HCEC 1CT (cell line): ENCODE data around the gene PIK3CB.
"Not testable (repeated sequence)": the region's sequence is repeated elsewhere in the genome, so short reads cannot be mapped to it uniquely, and the experiment has no call there.

Source experiments
- DNase-seq: peaks from one replicate; pipeline ENCODE4 v3.0.0-alpha.2; 2017

Gene PIK3CB

DNA sequence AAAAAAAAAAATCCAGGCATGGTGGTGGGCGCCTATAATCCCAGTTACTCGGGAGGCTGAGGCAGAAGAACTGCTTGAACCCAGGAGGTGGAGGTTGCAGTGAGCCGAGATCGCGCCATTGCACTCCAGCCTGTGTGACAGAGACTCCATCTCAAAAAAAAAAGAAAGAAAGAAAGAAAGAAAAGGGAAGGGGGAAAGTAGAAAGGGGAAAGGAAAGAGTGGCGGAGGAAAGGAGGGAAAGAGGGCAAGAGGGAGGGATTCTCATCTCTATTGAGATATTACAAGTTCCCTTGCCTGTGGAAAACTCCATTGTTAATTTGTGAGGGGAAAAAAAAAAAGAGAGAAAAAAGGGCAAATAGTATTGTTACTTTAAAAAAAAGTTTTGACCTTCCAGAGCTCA is 32.5 kb downstream of the PIK3CB start:
- not testable (repeated sequence) for DNase-seq

DNA sequence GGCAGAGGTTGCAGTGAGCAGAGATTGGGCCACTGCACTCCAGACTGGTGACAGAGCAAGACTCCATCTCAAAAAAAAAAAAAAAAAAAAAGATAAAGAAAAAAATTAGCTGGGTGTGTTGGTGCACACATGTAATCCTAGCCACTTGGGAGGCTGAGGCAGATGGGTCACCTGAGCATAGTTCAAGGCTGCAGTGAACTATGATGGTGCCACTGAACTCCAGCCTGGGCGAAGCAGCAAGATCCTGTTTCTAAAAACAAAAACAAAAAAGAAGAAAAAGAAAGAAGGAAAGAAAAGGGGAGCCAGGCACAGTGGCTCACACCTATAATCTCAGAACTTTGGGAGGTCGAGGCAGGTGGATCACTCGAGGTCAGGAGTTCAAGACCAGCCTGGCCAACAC is 32.9 kb downstream of the PIK3CB start:
- DNase-seq, result no peak

- DNase-seq, result no peak
Measured at GRCh38 chr3:138800248-138800647, 34.5 kb downstream of the PIK3CB start.

- no peak for DNase-seq
Measured at GRCh38 chr3:138799822-138800221, 34.9 kb downstream of the PIK3CB start.

DNA sequence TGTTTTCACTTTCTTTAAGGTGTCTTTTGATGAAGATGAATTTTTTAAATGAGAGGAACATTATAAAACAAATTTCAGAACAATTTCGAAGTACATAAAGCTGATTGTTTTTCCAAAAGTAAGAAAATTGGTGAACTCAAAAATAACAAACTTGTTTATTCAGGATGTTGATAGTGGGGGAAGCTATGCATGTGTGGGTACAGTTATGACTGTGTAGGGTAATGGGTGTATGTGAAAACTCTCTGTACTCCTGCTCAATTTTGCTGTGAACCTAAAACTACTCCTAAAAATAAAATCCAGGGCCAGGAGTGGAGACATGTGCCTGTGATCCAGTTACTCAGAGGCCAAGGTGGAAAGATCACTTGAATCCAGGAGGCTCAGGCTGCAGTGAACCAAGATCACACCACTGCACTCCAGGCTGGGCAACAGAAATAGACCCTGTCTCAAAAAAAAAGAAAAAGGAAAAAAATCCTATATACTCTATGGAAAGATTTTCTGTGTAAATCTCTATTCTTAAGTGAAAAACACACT is 37.2 kb downstream of the PIK3CB start:
- DNase-seq, result no peak

- DNase-seq, result no peak
Measured at GRCh38 chr3:138796761-138797160, 38.0 kb downstream of the PIK3CB start.

GRCh38 chr3:138786788-138787271 is 47.9 kb downstream of the PIK3CB start:
- DNase-seq, result peak; percentile 37

DNA sequence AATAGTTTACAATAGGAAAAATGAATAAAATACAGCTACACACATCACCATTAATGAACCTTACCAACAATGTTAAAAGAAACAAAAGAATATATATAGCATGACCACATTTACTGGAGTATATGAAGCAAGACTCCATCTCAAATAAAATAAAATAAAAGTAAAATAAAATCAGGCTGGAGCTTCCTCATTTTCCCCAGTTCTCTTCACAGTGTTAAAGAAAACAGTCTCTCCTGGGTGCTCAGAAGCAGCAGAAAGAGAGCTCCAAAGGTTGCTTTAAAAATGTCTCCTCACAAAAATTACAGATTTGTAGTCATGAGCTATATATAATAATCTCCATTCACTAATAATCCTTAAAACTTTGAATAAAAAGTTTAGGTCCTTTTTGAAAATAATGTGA is 48.8 kb downstream of the PIK3CB start:
- no peak for DNase-seq

DNA sequence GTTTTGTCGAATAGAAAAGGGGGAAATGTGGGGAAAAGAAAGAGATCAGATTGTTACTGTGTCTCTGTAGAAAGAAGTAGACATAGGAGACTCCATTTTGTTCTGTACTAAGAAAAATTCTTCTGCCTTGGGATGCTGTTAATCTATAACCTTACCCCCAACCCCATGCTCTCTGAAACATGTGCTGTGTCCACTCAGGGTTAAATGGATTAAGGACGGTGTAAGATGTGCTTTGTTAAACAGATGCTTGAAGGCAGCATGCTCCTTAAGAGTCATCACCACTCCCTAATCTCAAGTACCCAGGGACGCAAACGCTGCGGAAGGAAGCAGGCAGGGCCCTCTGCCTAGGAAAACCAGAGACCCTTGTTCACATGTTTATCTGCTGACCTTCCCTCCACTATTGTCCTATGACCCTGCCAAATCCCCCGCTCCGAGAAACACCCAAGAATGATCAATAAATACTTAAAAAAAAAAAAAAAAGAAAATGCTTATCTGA is 49.3 kb downstream of the PIK3CB start:
- DNase-seq, result not testable (repeated sequence)

GRCh38 chr3:138782755-138783154 is 52.0 kb downstream of the PIK3CB start:
- no peak for DNase-seq

GRCh38 chr3:138781012-138781470 is 53.7 kb downstream of the PIK3CB start:
- no peak for DNase-seq

- DNase-seq, result no peak
Measured at GRCh38 chr3:138778643-138779042, 56.1 kb downstream of the PIK3CB start.

- DNase-seq, result no peak
Measured at GRCh38 chr3:138776961-138777360, 57.8 kb downstream of the PIK3CB start.

DNA sequence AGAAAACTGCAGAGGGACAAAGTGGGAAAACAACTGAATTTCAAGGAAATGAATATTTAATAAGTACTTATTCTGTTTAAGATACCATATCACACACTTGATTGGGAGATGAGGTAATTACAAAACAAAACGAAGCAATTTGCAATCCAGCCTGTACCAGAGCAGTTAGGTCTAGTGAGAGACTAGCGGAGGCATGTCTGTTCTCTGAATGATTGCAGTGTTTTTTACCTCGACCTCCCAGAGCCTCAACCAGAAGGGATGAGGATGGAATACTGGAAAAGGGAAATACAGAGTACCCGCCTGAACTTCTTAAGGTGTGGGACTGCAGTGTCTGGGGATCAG is 59.5 kb downstream of the PIK3CB start:
- no peak for DNase-seq

GRCh38 chr3:138774529-138775253 is 60.0 kb downstream of the PIK3CB start:
- DNase-seq, result peak; percentile 99

- DNase-seq, result no peak
Measured at GRCh38 chr3:138771585-138771984, 63.1 kb downstream of the PIK3CB start.

DNA sequence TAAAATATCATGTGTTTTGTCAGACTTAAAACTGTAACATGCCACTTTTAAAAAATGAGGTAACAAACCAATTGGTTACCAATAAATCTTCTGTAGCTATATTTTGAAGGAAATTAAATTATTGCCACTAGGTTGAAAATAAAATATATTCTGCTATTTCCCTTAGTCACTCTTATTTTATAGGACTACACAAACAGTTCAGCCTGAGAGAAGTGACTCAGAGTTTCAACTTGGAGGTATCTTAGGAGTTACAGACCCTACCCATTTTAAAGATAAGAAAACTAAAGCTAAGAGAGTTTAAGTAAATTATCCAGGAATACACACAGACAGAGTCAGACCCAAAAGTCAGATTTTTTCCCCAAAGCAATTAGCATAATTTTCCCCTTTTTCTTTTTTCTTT is 65.1 kb downstream of the PIK3CB start:
- no peak for DNase-seq

DNA sequence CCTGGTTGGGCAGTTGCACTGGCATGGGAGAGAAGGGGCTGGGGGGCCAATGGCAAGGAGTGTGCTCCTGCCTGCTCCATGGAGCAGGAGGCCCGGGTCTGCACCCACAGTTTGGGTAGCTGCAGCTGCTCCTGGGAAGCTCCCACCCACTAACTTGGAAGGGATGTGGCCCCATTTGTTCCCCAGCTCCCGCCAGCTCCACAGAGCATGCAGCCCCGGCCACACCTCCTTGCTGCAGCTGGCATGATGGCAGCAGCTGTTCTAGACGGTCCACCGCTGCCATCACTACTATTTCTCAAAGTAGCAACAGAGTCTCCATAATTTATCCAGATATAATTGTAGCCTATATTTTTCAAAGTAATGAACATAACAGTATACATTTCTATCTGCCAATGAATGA is 65.8 kb downstream of the PIK3CB start:
- no peak for DNase-seq

GRCh38 chr3:138768125-138768524 is 66.6 kb downstream of the PIK3CB start:
- DNase-seq, result no peak

DNA sequence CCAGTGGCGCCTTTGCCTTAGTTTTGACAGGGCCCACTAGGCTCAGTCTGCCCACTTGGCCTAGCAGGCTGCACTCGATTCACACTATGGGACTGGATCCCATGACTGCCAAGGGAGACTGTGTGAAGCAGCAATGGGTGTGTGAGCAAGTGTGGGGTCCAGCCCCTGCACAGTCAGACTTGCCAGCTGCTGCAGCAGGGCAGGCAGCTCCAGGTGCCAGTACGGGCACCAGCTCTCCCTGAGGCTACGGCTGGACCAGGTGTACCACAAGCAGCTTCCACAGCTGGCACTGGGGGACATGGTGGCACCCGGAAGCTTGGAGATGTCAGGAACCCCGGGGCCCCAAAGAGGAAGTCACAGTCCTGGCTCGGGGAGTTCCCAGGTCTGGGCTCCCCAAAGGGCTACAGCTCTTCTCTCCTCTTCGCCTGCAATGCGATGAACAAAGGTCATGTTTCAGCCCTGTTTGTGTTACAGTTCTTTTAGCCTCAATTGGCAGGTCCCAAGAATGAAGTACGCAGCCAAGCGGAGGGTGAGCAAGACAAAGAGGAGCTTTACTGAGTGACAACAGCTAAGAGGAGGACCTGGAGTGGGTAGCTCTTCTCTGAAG is 67.1 kb downstream of the PIK3CB start:
- no peak for DNase-seq

GRCh38 chr3:138761002-138761401 is 73.7 kb downstream of the PIK3CB start:
- no peak for DNase-seq

- no peak for DNase-seq
Measured at GRCh38 chr3:138748190-138748589, 86.5 kb downstream of the PIK3CB start.

GRCh38 chr3:138747225-138747624 is 87.5 kb downstream of the PIK3CB start:
- DNase-seq, result no peak

- no peak for DNase-seq
Measured at GRCh38 chr3:138740072-138740471, 94.7 kb downstream of the PIK3CB start.
